Neural cell (in vitro differentiated cells): Measurements from ENCODE around the gene NTRK2. TPM values are rescaled to one million over a fixed set of nuclear protein-coding genes. Genes with fewer than 3 reads are reported as not detected.

Source experiments
- H2AFZ ChIP-seq: fragments of 200-600, 300-800 bp; sonication (generic), shearing (Covaris generic); 2 replicates; pipeline ENCODE4 v1.6.0; 2014; ENCODE audit warnings: low read depth, mild to moderate bottlenecking, antibody characterized with exemption, low read length, moderate library complexity
- H3F3A ChIP-seq: fragments of 200-600 bp; shearing (Covaris generic); 2 replicates; pipeline ENCODE4 v1.6.1; 2016; ENCODE audit warnings: mild to moderate bottlenecking, moderate library complexity, mixed read lengths, antibody characterized with exemption, low read length; ENCODE audit not compliant: insufficient read depth, poor library complexity, severe bottlenecking
- H3K27ac ChIP-seq: fragments of 200-600, 300-800 bp; sonication (generic), shearing (Covaris generic); 2 replicates; pipeline ENCODE4 v1.5.1; 2014; ENCODE audit warnings: mild to moderate bottlenecking, low read length, moderate library complexity
- H3K27me3 ChIP-seq: fragments of 300-800, 200-600 bp; sonication (generic), shearing (Covaris generic); 2 replicates; pipeline ENCODE4 v1.6.0; 2014; ENCODE audit warnings: mild to moderate bottlenecking, low read depth, low read length, moderate library complexity; ENCODE audit not compliant: insufficient read depth
- H3K36me3 ChIP-seq: fragments of 300-800, 200-600 bp; sonication (generic), shearing (Covaris generic); 2 replicates; pipeline ENCODE4 v1.5.1; 2014; ENCODE audit warnings: mild to moderate bottlenecking, antibody characterized with exemption, low read length, moderate library complexity; ENCODE audit not compliant: insufficient read depth
- H3K4me2 ChIP-seq: fragments of 300-800, 200-600 bp; sonication (generic), shearing (Covaris generic); 2 replicates; pipeline ENCODE4 v1.6.0; 2014; ENCODE audit warnings: mild to moderate bottlenecking, low read length
- H3K4me3 ChIP-seq: fragments of 300-800, 200-600 bp; sonication (generic), shearing (Covaris generic); 2 replicates; pipeline ENCODE4 v1.5.1; 2014; ENCODE audit warnings: mild to moderate bottlenecking, low read length, moderate library complexity
- H3K79me2 ChIP-seq: fragments of 200-600 bp; shearing (Covaris generic); replicated peaks from 2 replicates; pipeline ENCODE4 v1.6.0; 2014; ENCODE audit warnings: mild to moderate bottlenecking, low read length, moderate library complexity; ENCODE audit not compliant: insufficient read depth
- H3K9ac ChIP-seq: fragments of 300-800, 200-600 bp; sonication (generic), shearing (Covaris generic); 2 replicates; pipeline ENCODE4 v1.6.1; 2016; ENCODE audit warnings: mild to moderate bottlenecking, low read length, mixed read lengths
- H3K9me2 ChIP-seq: fragments of 200-600 bp; shearing (Covaris generic); 2 replicates; pipeline ENCODE4 v1.6.1; 2016; ENCODE audit warnings: mild to moderate bottlenecking, low read length, mixed read lengths; ENCODE audit not compliant: insufficient read depth
- H3K9me3 ChIP-seq: fragments of 200-600, 300-800 bp; sonication (generic), shearing (Covaris generic); 2 replicates; pipeline ENCODE4 v1.6.1; 2016; ENCODE audit warnings: mild to moderate bottlenecking, mixed run types, low read length, moderate library complexity, mixed read lengths
- H4K20me1 ChIP-seq: fragments of 200-600 bp; shearing (Covaris generic); 2 replicates; pipeline ENCODE4 v1.6.1; 2016; ENCODE audit warnings: mild to moderate bottlenecking, mixed run types; ENCODE audit not compliant: insufficient read depth
- EP300 ChIP-seq: fragments of 450-650 bp; conservative IDR thresholded peaks from 2 replicates; pipeline ENCODE4 v1.6.1; 2014; ENCODE audit warnings: antibody characterized with exemption, mild to moderate bottlenecking, moderate library complexity; ENCODE audit not compliant: poor library complexity, severe bottlenecking
- EZH2 ChIP-seq: fragments of 200-600, 300-800 bp; shearing (Covaris generic), sonication (generic); IDR thresholded peaks from 2 replicates; pipeline ENCODE4 v1.6.1; 2014; ENCODE audit warnings: antibody characterized with exemption, low read length, borderline replicate concordance, mild to moderate bottlenecking; ENCODE audit not compliant: insufficient read depth, poor library complexity, severe bottlenecking
- MXI1 ChIP-seq: fragments of 450-650 bp; conservative IDR thresholded peaks from 2 replicates; pipeline ENCODE4 v1.6.1; 2014; ENCODE audit warnings: antibody characterized with exemption, mild to moderate bottlenecking; ENCODE audit not compliant: poor library complexity, severe bottlenecking
- POLR2AphosphoS5 ChIP-seq: IDR thresholded peaks from 2 replicates; pipeline ENCODE4 v1.6.1; 2012
- RAD21 ChIP-seq: fragments of 450-650 bp; conservative IDR thresholded peaks from 2 replicates; pipeline ENCODE4 v1.6.1; 2014; ENCODE audit warnings: antibody characterized with exemption, mild to moderate bottlenecking, moderate library complexity
- SMC3 ChIP-seq: fragments of 450-650 bp; conservative IDR thresholded peaks from 2 replicates; pipeline ENCODE4 v1.6.1; 2014; ENCODE audit warnings: antibody characterized with exemption, mild to moderate bottlenecking, moderate library complexity; ENCODE audit not compliant: poor library complexity
- TAF1 ChIP-seq: IDR thresholded peaks from 2 replicates; pipeline ENCODE4 v1.6.1; 2012; ENCODE audit warnings: low read depth
- polyA plus RNA-seq: library from polyadenylated mRNA; depleted of rRNA; stranded (reverse); fragments of >200 nt; gene quantifications from 2 replicates; pipeline ENCODE4 v1.2.3, GENCODE V29; 2014
- TF ChIP-seq, protein P1 (sequence below): IDR thresholded peaks from 2 replicates; pipeline ENCODE4 v1.6.1; 2012; ENCODE audit warnings: borderline replicate concordance
- TF ChIP-seq, protein P2 (sequence below): fragments of 450-650 bp; IDR thresholded peaks from 2 replicates; pipeline ENCODE4 v1.5.1; 2014; ENCODE audit warnings: antibody characterized with exemption, mild to moderate bottlenecking, moderate library complexity; ENCODE audit not compliant: poor library complexity, severe bottlenecking

Gene NTRK2
- polyA plus RNA-seq, 1 donor from 2014 or later = 14.2 TPM

DNA sequence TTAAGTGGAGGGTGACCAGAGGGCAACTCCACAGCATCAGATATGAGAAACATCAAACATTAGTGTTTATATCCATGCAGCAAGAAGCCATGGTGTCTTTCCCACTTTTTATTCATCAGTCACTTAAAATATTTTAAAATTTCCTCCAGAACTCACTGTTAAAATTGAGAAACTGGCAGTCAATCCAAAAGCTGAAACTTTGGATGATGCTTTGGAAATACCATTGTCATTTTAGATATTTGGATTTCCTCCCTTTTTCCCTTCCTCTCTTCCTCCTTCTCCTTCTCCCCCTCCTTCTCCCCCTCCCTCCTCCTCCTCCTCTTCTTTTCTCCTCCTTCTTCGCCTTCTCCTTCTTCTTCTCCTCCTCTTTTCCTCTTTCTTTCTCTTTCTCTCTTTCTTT, 33.1 kb upstream of the NTRK2 start:
- H3F3A ChIP-seq = no peaks in the 10 kb centered on the region

DNA sequence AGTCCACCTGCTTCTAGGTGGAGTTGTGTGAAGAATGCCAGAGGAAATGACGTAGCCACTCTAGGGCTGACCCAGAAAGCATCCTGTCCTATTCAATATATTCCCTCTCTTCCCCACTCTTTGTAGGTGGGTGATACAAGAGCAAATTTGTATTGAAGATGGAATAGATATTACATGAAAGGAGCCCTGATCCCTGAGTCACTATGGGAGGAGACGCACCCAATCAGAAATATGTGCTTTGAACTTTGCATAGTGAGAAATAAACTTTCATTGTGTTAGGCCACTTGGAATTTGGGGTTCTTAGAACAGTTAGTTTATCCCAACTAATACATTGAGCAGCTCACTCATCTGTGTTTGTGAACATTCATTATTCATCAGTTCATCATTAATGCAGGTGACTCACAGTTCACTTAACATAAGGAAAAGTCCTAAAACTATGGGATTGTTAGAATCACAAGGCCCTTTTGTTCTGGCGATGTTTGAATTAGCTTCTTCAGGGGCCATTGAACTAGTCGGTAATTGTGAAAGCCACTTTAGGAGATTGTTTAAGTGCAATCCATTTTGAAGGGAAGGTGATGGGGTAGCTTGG, 26.9 kb upstream of the NTRK2 start:
- no peaks in the 10 kb centered on the region for H3F3A ChIP-seq
- TF ChIP-seq RAD21 = no peak
- TF ChIP-seq TAF1 = no peak
- no peak for TF ChIP-seq SMC3
- no peak for TF ChIP-seq MXI1
- TF ChIP-seq, protein P1, sequence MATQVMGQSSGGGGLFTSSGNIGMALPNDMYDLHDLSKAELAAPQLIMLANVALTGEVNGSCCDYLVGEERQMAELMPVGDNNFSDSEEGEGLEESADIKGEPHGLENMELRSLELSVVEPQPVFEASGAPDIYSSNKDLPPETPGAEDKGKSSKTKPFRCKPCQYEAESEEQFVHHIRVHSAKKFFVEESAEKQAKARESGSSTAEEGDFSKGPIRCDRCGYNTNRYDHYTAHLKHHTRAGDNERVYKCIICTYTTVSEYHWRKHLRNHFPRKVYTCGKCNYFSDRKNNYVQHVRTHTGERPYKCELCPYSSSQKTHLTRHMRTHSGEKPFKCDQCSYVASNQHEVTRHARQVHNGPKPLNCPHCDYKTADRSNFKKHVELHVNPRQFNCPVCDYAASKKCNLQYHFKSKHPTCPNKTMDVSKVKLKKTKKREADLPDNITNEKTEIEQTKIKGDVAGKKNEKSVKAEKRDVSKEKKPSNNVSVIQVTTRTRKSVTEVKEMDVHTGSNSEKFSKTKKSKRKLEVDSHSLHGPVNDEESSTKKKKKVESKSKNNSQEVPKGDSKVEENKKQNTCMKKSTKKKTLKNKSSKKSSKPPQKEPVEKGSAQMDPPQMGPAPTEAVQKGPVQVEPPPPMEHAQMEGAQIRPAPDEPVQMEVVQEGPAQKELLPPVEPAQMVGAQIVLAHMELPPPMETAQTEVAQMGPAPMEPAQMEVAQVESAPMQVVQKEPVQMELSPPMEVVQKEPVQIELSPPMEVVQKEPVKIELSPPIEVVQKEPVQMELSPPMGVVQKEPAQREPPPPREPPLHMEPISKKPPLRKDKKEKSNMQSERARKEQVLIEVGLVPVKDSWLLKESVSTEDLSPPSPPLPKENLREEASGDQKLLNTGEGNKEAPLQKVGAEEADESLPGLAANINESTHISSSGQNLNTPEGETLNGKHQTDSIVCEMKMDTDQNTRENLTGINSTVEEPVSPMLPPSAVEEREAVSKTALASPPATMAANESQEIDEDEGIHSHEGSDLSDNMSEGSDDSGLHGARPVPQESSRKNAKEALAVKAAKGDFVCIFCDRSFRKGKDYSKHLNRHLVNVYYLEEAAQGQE = no peak
- no peak for TF ChIP-seq POLR2AphosphoS5
- H4K20me1 ChIP-seq = no peaks in the 10 kb centered on the region
- H2AFZ ChIP-seq = no peak overlapping the region
- no peaks in the 10 kb centered on the region for H3K9me2 ChIP-seq
- no peaks in the 10 kb centered on the region for H3K36me3 ChIP-seq
- H3K79me2 ChIP-seq = no peaks in the 10 kb centered on the region
- H3K27me3 ChIP-seq = no peaks in the 10 kb centered on the region
- H3K4me2 ChIP-seq = no peak overlapping the region
- H3K9ac ChIP-seq = no peak overlapping the region
- H3K27ac ChIP-seq = no peak overlapping the region
- no peak overlapping the region for H3K4me3 ChIP-seq
- H3K9me3 ChIP-seq = no peaks in the 10 kb centered on the region

More for the DNA sequence above, 33.1 kb upstream of the NTRK2 start:
- TF ChIP-seq POLR2AphosphoS5 = no peak
- no peak for TF ChIP-seq EP300
- TF ChIP-seq EZH2 = no peak
- TF ChIP-seq, protein P1 = no peak
- TF ChIP-seq RAD21 = no peak
- TF ChIP-seq, protein P2, sequence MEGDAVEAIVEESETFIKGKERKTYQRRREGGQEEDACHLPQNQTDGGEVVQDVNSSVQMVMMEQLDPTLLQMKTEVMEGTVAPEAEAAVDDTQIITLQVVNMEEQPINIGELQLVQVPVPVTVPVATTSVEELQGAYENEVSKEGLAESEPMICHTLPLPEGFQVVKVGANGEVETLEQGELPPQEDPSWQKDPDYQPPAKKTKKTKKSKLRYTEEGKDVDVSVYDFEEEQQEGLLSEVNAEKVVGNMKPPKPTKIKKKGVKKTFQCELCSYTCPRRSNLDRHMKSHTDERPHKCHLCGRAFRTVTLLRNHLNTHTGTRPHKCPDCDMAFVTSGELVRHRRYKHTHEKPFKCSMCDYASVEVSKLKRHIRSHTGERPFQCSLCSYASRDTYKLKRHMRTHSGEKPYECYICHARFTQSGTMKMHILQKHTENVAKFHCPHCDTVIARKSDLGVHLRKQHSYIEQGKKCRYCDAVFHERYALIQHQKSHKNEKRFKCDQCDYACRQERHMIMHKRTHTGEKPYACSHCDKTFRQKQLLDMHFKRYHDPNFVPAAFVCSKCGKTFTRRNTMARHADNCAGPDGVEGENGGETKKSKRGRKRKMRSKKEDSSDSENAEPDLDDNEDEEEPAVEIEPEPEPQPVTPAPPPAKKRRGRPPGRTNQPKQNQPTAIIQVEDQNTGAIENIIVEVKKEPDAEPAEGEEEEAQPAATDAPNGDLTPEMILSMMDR = no peak
- no peak for TF ChIP-seq MXI1
- TF ChIP-seq TAF1 = no peak
- TF ChIP-seq SMC3 = no peak
- Histone ChIP-seq H3K9me2 (no peaks in the 10 kb centered on the region), H3K27ac (no peak overlapping the region), H4K20me1 (no peaks in the 10 kb centered on the region), H2AFZ (no peak overlapping the region), H3K4me2 (no peak overlapping the region), H3K9ac (no peak overlapping the region), H3K36me3 (no peaks in the 10 kb centered on the region), H3K9me3 (no peaks in the 10 kb centered on the region), H3K4me3 (no peak overlapping the region), H3K27me3 (no peaks in the 10 kb centered on the region), H3K79me2 (no peaks in the 10 kb centered on the region)
